Erythroblast (primary cell): ENCODE data around the gene SV2C.

ENCODE experiments used
- GATA1 ChIP-seq: IDR thresholded peaks from 2 replicates; pipeline ENCODE4 v1.6.1; 2011; ENCODE audit warnings: low read depth, mild to moderate bottlenecking, control low read depth, low read length, moderate library complexity
- POLR2A ChIP-seq: IDR thresholded peaks from 2 replicates; pipeline ENCODE4 v1.6.1; 2011; ENCODE audit warnings: mild to moderate bottlenecking, low read length

DNA sequence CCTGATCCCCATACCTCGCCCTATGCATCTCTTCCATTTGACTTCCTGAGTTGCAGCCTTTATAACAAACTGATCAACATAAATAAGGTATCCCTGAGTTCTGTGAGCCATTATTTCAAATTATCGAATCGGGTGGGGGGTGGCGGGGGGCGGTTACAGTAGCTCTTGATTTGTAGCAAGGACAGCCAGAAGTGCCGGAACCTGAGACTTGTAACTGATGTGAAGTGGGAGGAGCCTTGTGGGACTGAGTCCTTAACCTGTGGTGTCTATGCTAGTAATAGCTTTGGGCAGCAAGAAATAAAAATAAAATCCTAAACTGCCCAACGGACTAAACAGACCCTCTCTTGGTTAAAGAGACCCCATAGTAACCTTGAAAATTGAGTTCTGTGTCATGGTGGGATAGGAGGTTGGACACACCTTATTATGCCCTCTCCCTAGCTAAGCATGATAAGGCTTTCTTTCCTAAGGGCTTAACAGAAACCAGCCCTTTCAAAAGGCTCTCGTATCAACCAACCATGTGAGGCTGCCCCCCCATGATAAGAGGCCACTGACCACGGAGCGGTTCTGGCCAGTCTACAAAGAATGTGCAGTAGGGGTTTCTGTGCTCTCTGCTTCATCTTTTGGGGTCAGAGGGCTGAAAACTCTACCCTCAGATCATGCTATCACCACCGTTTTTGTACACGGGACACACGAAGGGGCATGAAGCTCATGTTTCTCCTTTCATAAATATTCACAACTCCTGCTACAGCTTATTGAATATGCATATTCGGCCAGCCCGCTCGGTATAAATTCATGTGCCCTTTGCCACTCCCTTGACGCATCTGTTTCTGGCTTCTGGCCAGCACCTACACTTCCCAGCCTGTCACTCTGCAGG is 280.4 kb downstream of the SV2C start:
- TF ChIP-seq POLR2A, result peak; percentile 76
- TF ChIP-seq GATA1, result peak; percentile 38
